ENCODE measurements around the gene CDKN2AIPNL. TPM values are rescaled to one million over a fixed set of nuclear protein-coding genes. Genes with fewer than 3 reads are reported as not detected.
A peak's percentile ranks its signal among the peaks of the same experiment; 100 is the strongest.

The CDKN2AIPNL gene
- total and polyA plus RNA-seq, 2 of the 13 experiments (the other 11 are each of a cell fraction or from before 2014, with no cell fraction given): 17.4 to 46.5 TPM

DNA sequence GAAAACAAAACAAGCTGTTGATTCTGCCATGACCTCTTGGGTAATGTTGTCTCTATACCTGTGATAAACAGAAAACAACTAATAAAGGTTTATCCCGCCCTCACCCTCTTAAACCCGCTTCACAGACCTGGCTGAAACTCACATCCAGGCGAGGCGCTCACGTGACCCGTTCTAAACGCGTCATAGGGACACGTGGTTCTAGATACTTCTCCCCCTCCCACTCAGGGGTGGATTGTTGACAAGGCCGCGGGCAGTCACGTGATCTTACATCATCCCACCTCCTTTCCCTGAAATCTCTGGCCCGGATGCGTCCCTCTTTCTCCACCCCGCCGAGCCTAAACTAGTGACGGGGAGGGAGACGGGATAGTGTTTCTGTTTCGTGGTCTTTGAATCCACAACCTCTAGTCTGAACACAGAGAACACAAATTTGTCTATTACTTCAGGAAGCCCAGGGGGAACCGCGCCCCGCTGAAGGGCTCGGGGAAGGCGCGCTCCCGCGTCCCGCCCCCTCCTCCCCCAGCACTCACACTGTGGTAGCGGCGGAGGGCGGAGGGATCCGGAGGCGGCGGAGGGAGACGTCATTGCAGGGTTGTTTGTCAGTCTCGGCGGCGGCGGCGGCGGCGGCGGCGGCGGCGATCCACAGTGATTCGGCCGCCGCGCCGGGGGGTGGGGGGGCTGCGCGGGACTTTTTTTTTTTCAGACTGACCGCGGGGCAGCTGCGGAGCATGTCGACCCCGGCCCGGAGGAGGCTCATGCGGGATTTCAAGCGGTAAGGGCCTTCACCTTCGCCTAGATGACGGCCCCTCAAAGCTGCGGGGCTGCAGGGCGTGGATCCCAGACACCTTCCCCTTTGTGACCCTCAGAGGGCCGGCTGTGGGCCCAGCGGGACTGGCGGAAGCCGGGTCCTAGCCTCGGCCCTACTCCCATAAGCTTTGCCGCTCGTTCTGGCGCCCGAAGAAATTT lies 40.5 kb downstream of the CDKN2AIPNL start, which contains the start of gene UBE2B (continued):
- TF ChIP-seq RFXAP (CRISPR knock-in tag; IDR thresholded peaks at IDR 0.05; ENCODE audit: borderline replicate concordance) (peak; percentile 65; the same call in 1 of the 2 replicates), POLR2AphosphoS5 (IDR thresholded peaks at IDR 0.05; ENCODE audit: low read depth, low read length) (peak; percentile 88), SAFB2 (CRISPR knock-in tag; IDR thresholded peaks at IDR 0.05; ENCODE audit: borderline replicate concordance, low read depth) (peak; percentile 7; the same call in 1 of the 2 replicates), EP300 (IDR thresholded peaks at IDR 0.05; ENCODE audit: low read depth in 2 of 2, low read length in 2 of 2) (peak in 1 of 2 experiments; percentile 61; a peak in 2 of 4 replicates), EP300 (CRISPR knock-in tag; IDR thresholded peaks at IDR 0.05; ENCODE audit: borderline replicate concordance) (no peak), SOX13 (IDR thresholded peaks at IDR 0.05) (no peak), SOX13 (CRISPR knock-in tag; conservative IDR thresholded peaks at IDR 0.05 in 1 of 2, IDR thresholded peaks at IDR 0.05 in 1 of 2) (peak in 1 of 2 experiments; percentile 30; a peak in 1 of 4 replicates), ZNF431 (CRISPR knock-in tag; IDR thresholded peaks at IDR 0.05; ENCODE audit: borderline replicate concordance, low read depth) (peak; percentile 42; the same call in 1 of the 2 replicates), ZNF652 (CRISPR knock-in tag; IDR thresholded peaks at IDR 0.05; ENCODE audit: borderline replicate concordance, low read depth) (peak; percentile 32; the same call in 1 of the 2 replicates), ZBTB44 (CRISPR knock-in tag; IDR thresholded peaks at IDR 0.05) (peak; percentile 90), MTF1 (CRISPR knock-in tag; IDR thresholded peaks at IDR 0.05) (0 out of 2 replicates have a peak, but pooled peaks have one; percentile 72), ZFP82 (CRISPR knock-in tag; IDR thresholded peaks at IDR 0.05; ENCODE audit: borderline replicate concordance) (peak; percentile 82; the same call in 1 of the 2 replicates), HNF1A (IDR thresholded peaks at IDR 0.05; ENCODE audit: low read depth) (no peak), HNF1A (CRISPR knock-in tag; IDR thresholded peaks at IDR 0.05; ENCODE audit: borderline replicate concordance) (peak; percentile 68; the same call in 1 of the 2 replicates)
- TF ChIP-seq, protein P1, sequence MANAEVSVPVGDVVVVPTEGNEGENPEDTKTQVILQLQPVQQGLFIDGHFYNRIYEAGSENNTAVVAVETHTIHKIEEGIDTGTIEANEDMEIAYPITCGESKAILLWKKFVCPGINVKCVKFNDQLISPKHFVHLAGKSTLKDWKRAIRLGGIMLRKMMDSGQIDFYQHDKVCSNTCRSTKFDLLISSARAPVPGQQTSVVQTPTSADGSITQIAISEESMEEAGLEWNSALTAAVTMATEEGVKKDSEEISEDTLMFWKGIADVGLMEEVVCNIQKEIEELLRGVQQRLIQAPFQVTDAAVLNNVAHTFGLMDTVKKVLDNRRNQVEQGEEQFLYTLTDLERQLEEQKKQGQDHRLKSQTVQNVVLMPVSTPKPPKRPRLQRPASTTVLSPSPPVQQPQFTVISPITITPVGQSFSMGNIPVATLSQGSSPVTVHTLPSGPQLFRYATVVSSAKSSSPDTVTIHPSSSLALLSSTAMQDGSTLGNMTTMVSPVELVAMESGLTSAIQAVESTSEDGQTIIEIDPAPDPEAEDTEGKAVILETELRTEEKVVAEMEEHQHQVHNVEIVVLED (CRISPR knock-in tag; IDR thresholded peaks at IDR 0.05; ENCODE audit: borderline replicate concordance): peak; percentile 46; the same call in 1 of the 2 replicates
- TF ChIP-seq, protein P2, sequence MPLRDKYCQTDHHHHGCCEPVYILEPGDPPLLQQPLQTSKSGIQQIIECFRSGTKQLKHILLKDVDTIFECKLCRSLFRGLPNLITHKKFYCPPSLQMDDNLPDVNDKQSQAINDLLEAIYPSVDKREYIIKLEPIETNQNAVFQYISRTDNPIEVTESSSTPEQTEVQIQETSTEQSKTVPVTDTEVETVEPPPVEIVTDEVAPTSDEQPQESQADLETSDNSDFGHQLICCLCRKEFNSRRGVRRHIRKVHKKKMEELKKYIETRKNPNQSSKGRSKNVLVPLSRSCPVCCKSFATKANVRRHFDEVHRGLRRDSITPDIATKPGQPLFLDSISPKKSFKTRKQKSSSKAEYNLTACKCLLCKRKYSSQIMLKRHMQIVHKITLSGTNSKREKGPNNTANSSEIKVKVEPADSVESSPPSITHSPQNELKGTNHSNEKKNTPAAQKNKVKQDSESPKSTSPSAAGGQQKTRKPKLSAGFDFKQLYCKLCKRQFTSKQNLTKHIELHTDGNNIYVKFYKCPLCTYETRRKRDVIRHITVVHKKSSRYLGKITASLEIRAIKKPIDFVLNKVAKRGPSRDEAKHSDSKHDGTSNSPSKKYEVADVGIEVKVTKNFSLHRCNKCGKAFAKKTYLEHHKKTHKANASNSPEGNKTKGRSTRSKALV (CRISPR knock-in tag; IDR thresholded peaks at IDR 0.05): peak; percentile 59; the same call in 1 of the 2 replicates

Measured in HepG2 (cell line).